Measurements from ENCODE around the gene CLEC1A. TPM values are rescaled to one million over a fixed set of nuclear protein-coding genes. Genes with fewer than 3 reads are reported as not detected.

CLEC1A gene
- polyA plus RNA-seq, 1 donor (not counting 4 experiments of a cell fraction or from before 2014, with no cell fraction given): 0.05 TPM

GRCh38 chr12:10121278-10121677 is 22.5 kb upstream of the CLEC1A start:
- H2AFZ ChIP-seq (ENCODE audit: control insufficient read depth, low read length): no peak overlapping the region
- H4K20me1 ChIP-seq (ENCODE audit: control insufficient read depth, extremely low read depth, insufficient read depth, low read length): no peaks in the 10 kb centered on the region
- no peaks in the 10 kb centered on the region for H3K9me1 ChIP-seq (ENCODE audit: control insufficient read depth, extremely low read depth, insufficient read depth, low read length)
- H3K4me1 ChIP-seq (ENCODE audit: control insufficient read depth, extremely low read depth, insufficient read depth, low read length): no peaks in the 10 kb centered on the region
- H3K4me3 ChIP-seq (ENCODE audit: control insufficient read depth in 2 of 3, extremely low read depth in 1 of 3, insufficient read depth in 2 of 3, low read depth in 1 of 3, low read length in 3 of 3): no peak overlapping the region
- FAIRE-seq (no peak), DNase-seq (ENCODE audit: low read depth, low spot score) (no peak)
- no peaks in the 10 kb centered on the region for H3K27me3 ChIP-seq (ENCODE audit: control insufficient read depth, extremely low read depth, insufficient read depth, low read length)
- H3K36me3 ChIP-seq (ENCODE audit: control insufficient read depth in 2 of 2, extremely low read depth in 1 of 2, insufficient read depth in 2 of 2, low read length in 2 of 2): no peaks in the 10 kb centered on the region
- TF ChIP-seq EZH2 (IDR thresholded peaks at IDR 0.05; ENCODE audit: low read length) (no peak), CTCF (optimal IDR thresholded peaks at IDR 0.05 in 1 of 3, IDR thresholded peaks at IDR 0.05 in 1 of 3, conservative IDR thresholded peaks at IDR 0.05 in 1 of 3; ENCODE audit: extremely low read depth in 1 of 3, insufficient read depth in 2 of 3, low read length in 3 of 3) (no peak)
- H3K9me3 ChIP-seq (ENCODE audit: control insufficient read depth, low read depth, low read length): no peaks in the 10 kb centered on the region
- dilution Hi-C loops (cut with MboI; ENCODE audit: extremely low pct_ligation_motif_present, low sequenced_read_pairs): no loop called here
- no peak overlapping the region for H3K4me2 ChIP-seq (ENCODE audit: control insufficient read depth, extremely low read depth, insufficient read depth, low read depth, low read length)
- no peak overlapping the region for H3K9ac ChIP-seq (ENCODE audit: control insufficient read depth, extremely low read depth, insufficient read depth, low read length)
- H3K27ac ChIP-seq (ENCODE audit: control insufficient read depth, insufficient read depth, low read length): no peak overlapping the region
- H3K79me2 ChIP-seq (ENCODE audit: control insufficient read depth, insufficient read depth, low read length): no peaks in the 10 kb centered on the region

- H3K9ac ChIP-seq (ENCODE audit: control insufficient read depth, extremely low read depth, insufficient read depth, low read length): no peak overlapping the region
- no peak overlapping the region for H2AFZ ChIP-seq (ENCODE audit: control insufficient read depth, low read length)
- H3K9me3 ChIP-seq (ENCODE audit: control insufficient read depth, low read depth, low read length): no peaks in the 10 kb centered on the region
- dilution Hi-C loops (cut with MboI; ENCODE audit: extremely low pct_ligation_motif_present, low sequenced_read_pairs): no loop called here
- no peaks in the 10 kb centered on the region for H3K79me2 ChIP-seq (ENCODE audit: control insufficient read depth, insufficient read depth, low read length)
- no peaks in the 10 kb centered on the region for H3K4me1 ChIP-seq (ENCODE audit: control insufficient read depth, extremely low read depth, insufficient read depth, low read length)
- H3K9me1 ChIP-seq (ENCODE audit: control insufficient read depth, extremely low read depth, insufficient read depth, low read length): no peaks in the 10 kb centered on the region
- no peaks in the 10 kb centered on the region for H3K27me3 ChIP-seq (ENCODE audit: control insufficient read depth, extremely low read depth, insufficient read depth, low read length)
- TF ChIP-seq CTCF (optimal IDR thresholded peaks at IDR 0.05 in 1 of 3, IDR thresholded peaks at IDR 0.05 in 1 of 3, conservative IDR thresholded peaks at IDR 0.05 in 1 of 3; ENCODE audit: extremely low read depth in 1 of 3, insufficient read depth in 2 of 3, low read length in 3 of 3): no peak
- no peak for TF ChIP-seq EZH2 (IDR thresholded peaks at IDR 0.05; ENCODE audit: low read length)
- no peak overlapping the region for H3K27ac ChIP-seq (ENCODE audit: control insufficient read depth, insufficient read depth, low read length)
- no peak overlapping the region for H3K4me3 ChIP-seq (ENCODE audit: control insufficient read depth in 2 of 3, extremely low read depth in 1 of 3, insufficient read depth in 2 of 3, low read depth in 1 of 3, low read length in 3 of 3)
- DNase-seq (ENCODE audit: low read depth, low spot score) (no peak), FAIRE-seq (no peak)
- no peak overlapping the region for H3K4me2 ChIP-seq (ENCODE audit: control insufficient read depth, extremely low read depth, insufficient read depth, low read depth, low read length)
- H3K36me3 ChIP-seq (ENCODE audit: control insufficient read depth in 2 of 2, extremely low read depth in 1 of 2, insufficient read depth in 2 of 2, low read length in 2 of 2): no peaks in the 10 kb centered on the region
- no peaks in the 10 kb centered on the region for H4K20me1 ChIP-seq (ENCODE audit: control insufficient read depth, extremely low read depth, insufficient read depth, low read length)
Observed at GRCh38 chr12:10119066-10119465, 20.3 kb upstream of the CLEC1A start.
